Smooth muscle cell (in vitro differentiated cells): ENCODE measurements around the gene MATN3. TPM values are rescaled to one million over a fixed set of nuclear protein-coding genes. Genes with fewer than 3 reads are reported as not detected.

Experiments used
- DNase-seq: peaks from one replicate; lab custom pipeline; 2025; ENCODE audit not compliant: unreplicated experiment; lab: John Stamatoyannopoulos, UW
- H2AFZ ChIP-seq: fragments of 200-600 bp; sonication (generic); 2 replicates; pipeline ENCODE4 v1.6.0; 2016; ENCODE audit warnings: antibody characterized with exemption, low read depth, mild to moderate bottlenecking
- H3F3A ChIP-seq: fragments of 200-600 bp; sonication (generic); 2 replicates; pipeline ENCODE4 v1.6.0; 2017; ENCODE audit warnings: antibody characterized with exemption, low read depth
- H3K27ac ChIP-seq: fragments of 200-600 bp; sonication (generic); 2 replicates; pipeline ENCODE4 v1.5.1; 2016; ENCODE audit warnings: low read depth, mild to moderate bottlenecking
- H3K27me3 ChIP-seq: fragments of 200-600 bp; sonication (generic); 2 replicates; pipeline ENCODE4 v1.6.1; 2016; ENCODE audit warnings: low read depth, mild to moderate bottlenecking
- H3K36me3 ChIP-seq: fragments of 200-600 bp; sonication (generic); 2 replicates; pipeline ENCODE4 v1.5.1; 2016; ENCODE audit warnings: low read depth
- H3K4me1 ChIP-seq: fragments of 200-600 bp; sonication (generic); 2 replicates; pipeline ENCODE4 v1.5.1; 2016; ENCODE audit warnings: low read depth
- H3K4me2 ChIP-seq: fragments of 200-600 bp; sonication (generic); 2 replicates; pipeline ENCODE4 v1.6.0; 2016; ENCODE audit warnings: mild to moderate bottlenecking
- H3K4me3 ChIP-seq: fragments of 200-600 bp; sonication (generic); 2 replicates; pipeline ENCODE4 v1.5.1; 2016; ENCODE audit warnings: mild to moderate bottlenecking
- H3K79me2 ChIP-seq: fragments of 200-600 bp; sonication (generic); 2 replicates; pipeline ENCODE4 v1.6.0; 2016; ENCODE audit warnings: low read depth, mild to moderate bottlenecking
- H3K9ac ChIP-seq: fragments of 200-600 bp; sonication (generic); 2 replicates; pipeline ENCODE4 v1.6.0; 2016; ENCODE audit warnings: low read depth
- H3K9me3 ChIP-seq: fragments of 200-600 bp; sonication (generic); replicated peaks from 2 replicates; pipeline ENCODE4 v1.5.1; 2016; ENCODE audit warnings: low read depth
- H4K20me1 ChIP-seq: fragments of 200-600 bp; sonication (generic); 2 replicates; pipeline ENCODE4 v1.6.0; 2016; ENCODE audit warnings: low read depth
- WGBS: methylation state at CpG from one replicate; pipeline ENCODE4 v1.1.7; 2016; ENCODE audit warnings: low lambda C conversion rate; 5-methylcytosine and 5-hydroxymethylcytosine counted together
- polyA plus RNA-seq: library from polyadenylated mRNA; unstranded; fragments of >200 nt; fragmentation: Nextera tagmentation; extraction: Ambion mirVana; gene quantifications from 2 replicates; pipeline ENCODE4 v1.2.1, GENCODE V29; 2016
- total RNA-seq: library from RNA; depleted of rRNA; stranded (reverse); fragments of >200 nt; gene quantifications from 2 replicates; pipeline ENCODE4 v1.2.3, GENCODE V29; 2014
- TF ChIP-seq, protein P1 (sequence below): fragments of 200-600 bp; sonication (generic); IDR thresholded peaks from 2 replicates; pipeline ENCODE4 v1.5.1; 2017; ENCODE audit warnings: borderline replicate concordance, mild to moderate bottlenecking, antibody characterized with exemption; ENCODE audit not compliant: insufficient read depth, poor library complexity, severe bottlenecking

MATN3 gene
- total and polyA plus RNA-seq, 2 experiments from 2014 or later: 5.1 to 12.9 TPM

DNA sequence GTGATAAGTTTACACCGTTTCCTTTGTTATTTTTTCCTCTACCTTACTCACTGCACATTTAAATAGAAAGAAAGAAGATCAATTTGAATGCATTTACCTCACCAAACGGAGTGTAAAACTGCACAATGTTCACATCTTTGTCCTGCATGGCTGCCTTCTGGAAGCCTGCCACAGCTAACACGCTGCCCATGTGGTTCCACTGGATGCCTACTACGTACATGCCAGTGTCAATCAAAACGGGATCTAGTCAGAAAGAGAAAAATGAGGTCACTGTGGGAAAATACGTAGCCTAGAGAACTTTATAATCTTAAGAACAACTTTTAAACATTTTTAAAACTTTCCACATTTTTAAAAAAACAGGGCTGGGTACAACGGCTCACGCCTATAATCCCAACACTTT, 39.0 kb downstream of the MATN3 start:
- H3K9ac ChIP-seq: no peak overlapping the region
- H3K79me2 ChIP-seq: no peaks in the 10 kb centered on the region
- H3K27me3 ChIP-seq: no peaks in the 10 kb centered on the region
- no peak overlapping the region for H3K27ac ChIP-seq
- H4K20me1 ChIP-seq: no peaks in the 10 kb centered on the region
- H2AFZ ChIP-seq: no peak overlapping the region
- H3F3A ChIP-seq: no peaks in the 10 kb centered on the region
- H3K4me2 ChIP-seq: no peak overlapping the region
- H3K9me3 ChIP-seq: no peaks in the 10 kb centered on the region
- WGBS: 99% methylated on average over 8 of the region's 8 CpGs
- no peak overlapping the region for H3K4me3 ChIP-seq
- no peaks in the 10 kb centered on the region for H3K36me3 ChIP-seq
- no peak for DNase-seq
- TF ChIP-seq, protein P1, sequence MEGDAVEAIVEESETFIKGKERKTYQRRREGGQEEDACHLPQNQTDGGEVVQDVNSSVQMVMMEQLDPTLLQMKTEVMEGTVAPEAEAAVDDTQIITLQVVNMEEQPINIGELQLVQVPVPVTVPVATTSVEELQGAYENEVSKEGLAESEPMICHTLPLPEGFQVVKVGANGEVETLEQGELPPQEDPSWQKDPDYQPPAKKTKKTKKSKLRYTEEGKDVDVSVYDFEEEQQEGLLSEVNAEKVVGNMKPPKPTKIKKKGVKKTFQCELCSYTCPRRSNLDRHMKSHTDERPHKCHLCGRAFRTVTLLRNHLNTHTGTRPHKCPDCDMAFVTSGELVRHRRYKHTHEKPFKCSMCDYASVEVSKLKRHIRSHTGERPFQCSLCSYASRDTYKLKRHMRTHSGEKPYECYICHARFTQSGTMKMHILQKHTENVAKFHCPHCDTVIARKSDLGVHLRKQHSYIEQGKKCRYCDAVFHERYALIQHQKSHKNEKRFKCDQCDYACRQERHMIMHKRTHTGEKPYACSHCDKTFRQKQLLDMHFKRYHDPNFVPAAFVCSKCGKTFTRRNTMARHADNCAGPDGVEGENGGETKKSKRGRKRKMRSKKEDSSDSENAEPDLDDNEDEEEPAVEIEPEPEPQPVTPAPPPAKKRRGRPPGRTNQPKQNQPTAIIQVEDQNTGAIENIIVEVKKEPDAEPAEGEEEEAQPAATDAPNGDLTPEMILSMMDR: no peak
- H3K4me1 ChIP-seq: no peaks in the 10 kb centered on the region

DNA sequence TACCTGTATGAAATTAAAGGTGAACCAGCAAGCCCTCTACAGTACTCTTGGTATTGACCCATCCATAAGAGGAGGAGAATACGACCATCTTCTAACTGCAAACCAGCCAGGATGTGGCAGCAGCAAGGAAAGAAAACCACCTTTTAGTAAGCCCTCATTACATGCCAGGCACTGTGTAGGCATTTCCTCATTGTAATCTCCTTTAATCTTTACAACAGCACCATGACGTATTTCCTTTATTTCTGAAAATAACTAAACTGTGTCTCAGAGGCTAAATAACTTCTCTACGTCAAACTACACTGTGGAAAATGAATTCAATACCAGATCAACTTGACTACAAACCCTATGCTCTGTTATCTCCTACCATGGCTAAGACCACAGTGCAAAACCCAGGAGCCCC, 40.8 kb downstream of the MATN3 start:
- no peak overlapping the region for H2AFZ ChIP-seq
- peak overlapping the region; percentile 49 for H3K27ac ChIP-seq
- H3K79me2 ChIP-seq: no peaks in the 10 kb centered on the region
- no peak overlapping the region for H3K4me3 ChIP-seq
- TF ChIP-seq, protein P1: no peak
- no peaks in the 10 kb centered on the region for H3K4me1 ChIP-seq
- peak overlapping the region; percentile 39 for H3K4me2 ChIP-seq
- H3K36me3 ChIP-seq: no peaks in the 10 kb centered on the region
- H3F3A ChIP-seq: no peaks in the 10 kb centered on the region
- no peaks in the 10 kb centered on the region for H4K20me1 ChIP-seq
- no peaks in the 10 kb centered on the region for H3K27me3 ChIP-seq
- 43% methylated on average over 3 of the region's 3 CpGs for WGBS
- H3K9me3 ChIP-seq: no peaks in the 10 kb centered on the region
- H3K9ac ChIP-seq: no peak overlapping the region
- DNase-seq: no peak

DNA sequence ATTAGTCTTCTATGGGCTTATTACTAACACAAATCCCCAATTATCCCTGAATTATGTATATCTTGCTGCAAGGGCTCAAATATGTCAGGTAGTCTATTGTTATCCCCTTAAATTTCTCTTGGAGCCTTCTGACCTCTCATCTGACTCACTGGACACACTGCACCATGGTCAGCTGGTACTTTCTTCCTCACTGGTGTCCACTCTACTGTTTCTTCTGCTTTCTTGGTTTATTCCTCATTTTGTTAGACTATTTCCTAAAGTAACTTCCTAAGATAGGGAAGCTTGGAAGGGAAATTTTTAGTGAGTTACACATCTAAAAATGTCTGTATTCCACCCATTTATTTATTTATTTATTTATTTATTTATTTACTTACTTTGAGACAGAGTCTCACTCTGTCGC, 49.1 kb downstream of the MATN3 start:
- no peaks in the 10 kb centered on the region for H3K36me3 ChIP-seq
- H3K27ac ChIP-seq: no peak overlapping the region
- H3K9ac ChIP-seq: no peak overlapping the region
- TF ChIP-seq, protein P1: no peak
- no peaks in the 10 kb centered on the region for H3K79me2 ChIP-seq
- no peak overlapping the region for H3K4me3 ChIP-seq
- no peaks in the 10 kb centered on the region for H3F3A ChIP-seq
- no peak for DNase-seq
- H3K4me1 ChIP-seq: no peaks in the 10 kb centered on the region
- no peaks in the 10 kb centered on the region for H3K27me3 ChIP-seq
- no peak overlapping the region for H2AFZ ChIP-seq
- no peak overlapping the region for H3K4me2 ChIP-seq
- H4K20me1 ChIP-seq: no peaks in the 10 kb centered on the region
- 100% methylated on average over 1 of the region's 1 CpG for WGBS
- H3K9me3 ChIP-seq: no peaks in the 10 kb centered on the region

DNA sequence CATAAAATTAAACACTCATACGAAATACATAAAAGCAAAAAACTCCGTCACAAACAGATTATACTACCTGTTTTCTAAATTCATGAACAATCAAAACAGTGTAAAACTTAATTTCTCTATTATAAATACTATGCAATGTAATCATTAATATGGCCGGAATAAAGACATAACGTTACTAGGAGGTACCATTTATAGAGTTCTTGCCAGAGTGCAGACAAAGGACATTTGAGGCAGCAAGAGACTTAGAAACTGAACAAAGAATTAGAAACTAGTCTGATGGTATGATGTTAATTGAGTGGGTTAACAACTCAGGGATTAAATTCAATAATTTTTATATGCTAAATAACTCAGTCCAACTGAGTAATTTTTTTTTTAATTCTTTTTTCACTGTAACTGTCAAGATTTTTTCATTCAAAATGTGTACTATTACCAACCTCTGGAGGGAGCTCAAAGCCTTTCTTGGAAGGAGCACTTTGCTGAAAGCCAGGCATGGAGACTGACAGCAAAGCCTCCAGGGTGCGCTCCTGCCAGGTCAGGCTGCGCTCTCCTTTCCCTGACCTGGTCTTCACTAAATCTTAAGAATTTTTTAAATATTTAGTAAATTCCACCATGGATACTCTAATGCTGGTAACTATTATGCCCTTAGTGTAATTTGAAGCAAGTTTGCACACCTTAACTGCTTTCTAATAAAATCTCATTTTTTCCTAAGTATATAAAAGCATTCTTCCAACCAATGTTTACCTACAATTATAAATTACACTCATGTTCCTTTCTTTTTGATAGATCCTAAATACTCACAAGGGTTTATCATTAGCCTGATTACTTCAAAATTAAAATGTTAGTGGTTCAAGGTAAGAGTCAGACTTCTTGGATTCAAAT, 56.7 kb downstream of the MATN3 start:
- Histone ChIP-seq H3K4me2 (no peak overlapping the region), H3K4me3 (no peak overlapping the region), H3K36me3 (no peaks in the 10 kb centered on the region), H3F3A (no peaks in the 10 kb centered on the region), H2AFZ (no peak overlapping the region), H3K9ac (no peak overlapping the region), H4K20me1 (no peaks in the 10 kb centered on the region), H3K9me3 (no peaks in the 10 kb centered on the region), H3K79me2 (no peaks in the 10 kb centered on the region), H3K27ac (no peak overlapping the region), H3K27me3 (no peaks in the 10 kb centered on the region), H3K4me1 (no peaks in the 10 kb centered on the region)
- WGBS: 66% methylated on average over 6 of the region's 6 CpGs
- no peak for DNase-seq
- TF ChIP-seq, protein P1: peak; percentile 82
